Central memory CD8-positive, alpha-beta T cell (primary cell): ENCODE measurements around the gene GTF2IRD1.
"Not testable (repeated sequence)": the region's sequence is repeated elsewhere in the genome, so short reads cannot be mapped to it uniquely, and the experiment has no call there.

Experiments used
- ATAC-seq: fragments of 150-1000 bp; cut with Tn5 transposase; replicated peaks from 2 replicates; pipeline ENCODE4 v1.10.0; 2022; ENCODE audit warnings: mild to moderate bottlenecking, moderate FRiP score, moderate number of reproducible peaks; ENCODE audit not compliant: poor library complexity, severe bottlenecking; ENCODE audit errors: extremely low read depth
- DNase-seq, 2 donors: peaks; one replicate each; pipeline ENCODE4 v3.0.0; 2021; ENCODE audit warnings: low spot score in 2 of 2
- H3K27ac Mint-ChIP-seq: one replicate; pipeline ENCODE4 v1.8.0; 2022; ENCODE audit warnings: low read depth, mild to moderate bottlenecking, moderate library complexity, mixed read lengths
- H3K27me3 Mint-ChIP-seq: one replicate; pipeline ENCODE4 v1.8.0; 2022; ENCODE audit warnings: mixed read lengths
- H3K36me3 Mint-ChIP-seq: one replicate; pipeline ENCODE4 v1.8.0; 2022; ENCODE audit warnings: mild to moderate bottlenecking, moderate library complexity, mixed read lengths; ENCODE audit not compliant: insufficient read depth
- H3K4me1 Mint-ChIP-seq: one replicate; pipeline ENCODE4 v1.8.0; 2022; ENCODE audit warnings: mixed read lengths
- H3K4me3 Mint-ChIP-seq: one replicate; pipeline ENCODE4 v1.8.0; 2022; ENCODE audit warnings: mild to moderate bottlenecking, moderate library complexity, mixed read lengths
- H3K9me3 Mint-ChIP-seq: one replicate; pipeline ENCODE4 v1.8.0; 2022; ENCODE audit warnings: mixed read lengths

Gene GTF2IRD1

DNA sequence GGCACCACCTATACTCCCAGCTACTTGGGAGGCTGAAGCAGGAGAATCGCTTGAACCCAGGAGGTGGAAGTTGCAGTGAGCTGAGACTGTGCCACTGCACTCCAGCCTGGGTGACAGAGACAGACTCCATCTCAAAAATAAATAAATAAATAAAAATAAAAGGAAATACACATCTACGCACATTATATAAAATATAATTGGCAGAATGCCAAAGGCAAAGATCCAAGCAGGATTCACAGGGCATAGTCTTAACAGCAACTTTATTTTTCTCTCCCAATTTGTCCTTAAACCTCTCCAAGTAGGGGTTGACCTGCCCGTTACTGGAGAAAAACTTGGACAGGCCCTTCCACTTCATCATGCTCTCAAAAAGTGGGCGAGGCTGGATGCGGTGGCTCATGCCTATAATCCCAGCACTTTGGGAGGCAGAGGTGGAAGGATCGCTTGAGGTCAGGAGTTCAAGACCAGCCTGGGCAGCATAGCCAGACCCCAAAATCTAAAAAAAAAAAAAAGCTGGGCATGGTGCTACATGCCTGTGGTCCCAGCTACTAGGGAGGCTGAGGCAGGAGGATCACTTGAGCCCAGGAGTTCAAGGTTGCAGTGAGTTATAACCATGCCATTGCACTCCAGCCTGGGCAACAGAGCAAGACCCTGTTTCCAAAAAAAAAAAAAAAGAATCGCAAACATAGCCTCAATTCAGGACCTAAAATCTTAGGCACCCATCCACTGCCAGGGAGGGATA lies 38.9 kb upstream of the GTF2IRD1 start:
- not testable (repeated sequence) for H3K4me1 Mint-ChIP-seq, DNase-seq, H3K9me3 Mint-ChIP-seq, H3K4me3 Mint-ChIP-seq, H3K27ac Mint-ChIP-seq, H3K27me3 Mint-ChIP-seq, ATAC-seq, H3K36me3 Mint-ChIP-seq

DNA sequence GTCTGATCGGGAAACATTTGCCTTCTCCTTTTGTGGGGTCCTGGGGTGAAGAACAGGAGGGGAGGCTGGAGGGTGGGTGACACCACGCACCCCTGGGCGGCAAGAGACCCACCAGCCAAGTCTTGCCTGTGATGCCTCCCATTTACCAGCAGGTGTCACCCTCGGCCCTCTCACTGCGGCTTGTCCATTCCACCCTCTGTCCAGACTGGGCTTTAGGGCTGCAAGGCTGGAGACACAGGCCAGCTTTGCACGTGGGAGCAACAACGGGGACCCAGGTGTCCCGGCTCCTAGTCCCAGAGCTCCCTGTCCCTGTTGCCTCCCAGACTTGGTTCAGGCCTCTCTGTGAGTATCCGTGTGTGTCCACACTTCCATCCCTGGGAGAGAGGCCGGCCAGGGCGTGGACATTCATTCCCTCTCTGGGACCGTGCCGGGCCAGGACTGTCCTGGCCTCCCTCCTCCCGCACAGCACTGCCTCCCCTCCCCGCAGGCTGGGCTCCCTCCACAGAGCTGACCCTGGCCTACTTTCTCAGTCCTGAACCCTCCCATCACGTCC lies 36.2 kb upstream of the GTF2IRD1 start:
- Mint-ChIP-seq H3K27me3 (no peaks in the 10 kb centered on the region), H3K9me3 (no peaks in the 10 kb centered on the region), H3K4me3 (no peak overlapping the region), H3K36me3 (no peaks in the 10 kb centered on the region), H3K4me1 (peaks cover 5% of the 10 kb centered on the region), H3K27ac (no peak overlapping the region)
- peak in 1 of 2 donors; percentile 41 for DNase-seq
- ATAC-seq: no peak

GRCh38 chr7:74418076-74418475 lies 35.6 kb upstream of the GTF2IRD1 start:
- Mint-ChIP-seq H3K27ac (no peak overlapping the region), H3K27me3 (no peaks in the 10 kb centered on the region)

DNA sequence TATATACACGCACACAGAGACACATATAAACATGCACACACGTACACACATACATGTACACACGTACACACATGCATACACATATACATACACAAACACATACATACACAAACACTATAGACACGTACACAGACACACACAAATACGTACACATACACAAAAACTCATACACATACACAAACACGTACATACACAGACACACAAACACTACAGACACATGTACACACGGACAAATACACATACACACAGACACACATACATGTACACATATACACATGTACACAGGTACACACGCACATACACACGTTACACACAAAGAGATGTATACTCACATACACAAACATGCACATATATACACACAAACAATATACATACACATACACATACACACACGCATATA lies 35.2 kb upstream of the GTF2IRD1 start:
- Mint-ChIP-seq H3K36me3 (no peaks in the 10 kb centered on the region), H3K9me3 (no peaks in the 10 kb centered on the region), H3K4me3 (no peak overlapping the region), H3K27me3 (no peaks in the 10 kb centered on the region), H3K27ac (no peak overlapping the region), H3K4me1 (peaks cover 5% of the 10 kb centered on the region)
- ATAC-seq (no peak), DNase-seq (no peak)

More at GRCh38 chr7:74418076-74418475, 35.6 kb upstream of the GTF2IRD1 start:
- H3K4me3 Mint-ChIP-seq: no peak overlapping the region
- no peaks in the 10 kb centered on the region for H3K36me3 Mint-ChIP-seq
- no peak for DNase-seq
- peaks cover 5% of the 10 kb centered on the region for H3K4me1 Mint-ChIP-seq
- no peak for ATAC-seq
- H3K9me3 Mint-ChIP-seq: no peaks in the 10 kb centered on the region

GRCh38 chr7:74419232-74419631 lies 34.5 kb upstream of the GTF2IRD1 start:
- not testable (repeated sequence) for H3K27ac Mint-ChIP-seq

DNA sequence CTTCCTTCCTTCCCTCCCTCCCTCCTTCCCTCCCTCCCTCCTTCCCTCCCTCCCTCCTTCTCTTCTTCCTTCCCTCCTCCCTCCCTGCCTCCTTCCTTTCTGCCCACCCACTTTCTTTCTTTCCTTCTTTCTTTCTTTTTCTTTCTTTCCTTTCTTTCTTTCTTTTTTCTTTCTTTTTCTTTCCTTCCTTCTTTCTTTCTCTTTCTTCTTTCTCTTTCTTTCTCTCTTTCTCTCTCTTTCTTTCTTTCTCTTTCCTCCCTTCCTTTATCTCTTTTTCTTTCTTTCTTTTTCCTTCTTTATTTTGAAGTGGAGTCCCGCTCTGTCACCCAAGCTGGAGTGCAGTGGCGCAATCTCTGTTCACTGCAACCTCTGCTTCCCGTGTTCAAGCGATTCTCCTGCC lies 33.7 kb upstream of the GTF2IRD1 start:
- no peak overlapping the region for H3K27ac Mint-ChIP-seq
- peaks cover 5% of the 10 kb centered on the region for H3K4me1 Mint-ChIP-seq
- DNase-seq (no peak), ATAC-seq (no peak)
- no peaks in the 10 kb centered on the region for H3K36me3 Mint-ChIP-seq
- no peak overlapping the region for H3K4me3 Mint-ChIP-seq
- H3K9me3 Mint-ChIP-seq: no peaks in the 10 kb centered on the region
- no peaks in the 10 kb centered on the region for H3K27me3 Mint-ChIP-seq

More at GRCh38 chr7:74419232-74419631, 34.5 kb upstream of the GTF2IRD1 start:
- not testable (repeated sequence) for DNase-seq, H3K4me3 Mint-ChIP-seq, H3K36me3 Mint-ChIP-seq, H3K4me1 Mint-ChIP-seq, ATAC-seq, H3K27me3 Mint-ChIP-seq, H3K9me3 Mint-ChIP-seq

- Mint-ChIP-seq H3K4me1 (peaks cover 5% of the 10 kb centered on the region), H3K27me3 (no peaks in the 10 kb centered on the region), H3K4me3 (no peak overlapping the region), H3K36me3 (no peaks in the 10 kb centered on the region), H3K27ac (no peak overlapping the region), H3K9me3 (no peaks in the 10 kb centered on the region)
- ATAC-seq: no peak
- no peak for DNase-seq
These were observed 29.3 kb upstream of the GTF2IRD1 start for GRCh38 chr7:74424291-74424880.

- no peak overlapping the region for H3K27ac Mint-ChIP-seq
- DNase-seq: no peak
- H3K27me3 Mint-ChIP-seq: no peaks in the 10 kb centered on the region
- no peaks in the 10 kb centered on the region for H3K36me3 Mint-ChIP-seq
- no peak overlapping the region for H3K4me3 Mint-ChIP-seq
- no peaks in the 10 kb centered on the region for H3K4me1 Mint-ChIP-seq
- H3K9me3 Mint-ChIP-seq: no peaks in the 10 kb centered on the region
- ATAC-seq: no peak
These were observed 25.7 kb upstream of the GTF2IRD1 start for GRCh38 chr7:74428023-74428422.

GRCh38 chr7:74429153-74429747 lies 24.5 kb upstream of the GTF2IRD1 start:
- Mint-ChIP-seq H3K27ac (no peak overlapping the region), H3K36me3 (no peaks in the 10 kb centered on the region), H3K4me3 (no peak overlapping the region), H3K4me1 (no peaks in the 10 kb centered on the region), H3K27me3 (no peaks in the 10 kb centered on the region), H3K9me3 (no peaks in the 10 kb centered on the region)
- ATAC-seq (no peak), DNase-seq (no peak)

GRCh38 chr7:74430409-74430808 lies 23.3 kb upstream of the GTF2IRD1 start:
- H3K4me1 Mint-ChIP-seq, H3K27me3 Mint-ChIP-seq, H3K36me3 Mint-ChIP-seq, H3K27ac Mint-ChIP-seq, H3K9me3 Mint-ChIP-seq, H3K4me3 Mint-ChIP-seq, ATAC-seq, DNase-seq: not testable (repeated sequence)

DNA sequence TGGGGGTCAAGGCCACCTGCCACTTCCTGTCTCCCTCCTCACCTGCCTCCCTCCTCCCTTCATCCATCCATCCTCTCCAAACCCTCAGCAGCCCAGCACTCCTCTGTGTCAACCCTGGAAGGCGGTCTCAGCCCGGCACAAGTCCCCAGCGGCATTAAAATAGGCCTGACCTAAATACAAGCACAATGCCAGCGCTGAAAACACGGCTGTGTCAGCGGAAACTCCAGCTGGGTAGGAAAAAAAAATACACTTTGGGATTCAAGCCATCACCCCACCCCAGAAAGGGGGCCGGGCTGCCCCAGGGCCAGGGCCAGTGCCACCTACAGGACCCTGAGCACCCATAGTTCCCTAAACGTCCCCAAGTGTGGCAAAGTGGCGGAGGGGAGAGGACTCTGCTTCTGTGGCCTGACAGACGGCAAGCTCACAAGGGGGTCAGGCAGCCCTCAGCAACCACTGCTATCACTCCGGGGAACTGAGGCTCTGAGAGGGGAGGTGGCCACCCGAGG lies 22.7 kb upstream of the GTF2IRD1 start:
- no peak overlapping the region for H3K4me3 Mint-ChIP-seq
- no peaks in the 10 kb centered on the region for H3K27me3 Mint-ChIP-seq
- no peaks in the 10 kb centered on the region for H3K36me3 Mint-ChIP-seq
- no peak for ATAC-seq
- H3K4me1 Mint-ChIP-seq: no peaks in the 10 kb centered on the region
- no peak for DNase-seq
- H3K27ac Mint-ChIP-seq: no peak overlapping the region
- H3K9me3 Mint-ChIP-seq: no peaks in the 10 kb centered on the region

DNA sequence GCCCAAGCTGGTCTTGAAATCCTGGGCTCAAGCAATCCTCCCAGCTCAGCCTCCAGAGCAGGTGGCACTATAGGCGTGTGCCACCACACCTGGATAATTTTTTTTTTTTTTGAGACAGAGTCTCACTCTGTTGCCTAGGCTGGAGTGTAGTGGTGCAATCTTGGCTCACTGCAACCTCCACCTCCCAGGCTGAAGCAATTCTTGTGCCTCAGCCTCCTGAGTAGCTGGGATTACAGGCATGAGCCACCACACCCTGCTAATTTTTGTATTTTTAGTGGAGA lies 16.5 kb upstream of the GTF2IRD1 start:
- not testable (repeated sequence) for DNase-seq

DNA sequence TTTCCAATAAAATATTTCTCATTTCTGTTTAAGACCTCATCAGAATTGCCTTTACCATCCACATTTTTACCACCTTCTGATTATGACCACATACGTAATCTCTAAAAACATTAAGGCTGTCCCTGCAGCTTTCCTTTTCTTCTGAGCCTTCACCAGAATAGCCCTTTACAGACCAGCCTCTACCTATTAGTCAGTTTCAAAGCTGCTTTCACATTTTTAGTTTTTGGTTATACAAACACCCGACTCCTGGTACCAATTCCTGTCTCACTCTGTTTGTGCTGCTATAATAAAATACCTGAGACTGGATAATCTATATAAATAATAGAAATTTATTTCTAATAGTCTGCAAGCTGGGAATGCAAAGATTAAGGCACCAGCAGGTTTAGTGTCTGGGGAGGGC lies 15.4 kb upstream of the GTF2IRD1 start:
- Mint-ChIP-seq H3K9me3 (no peaks in the 10 kb centered on the region), H3K4me3 (no peak overlapping the region), H3K27ac (no peak overlapping the region), H3K4me1 (no peaks in the 10 kb centered on the region), H3K36me3 (peaks cover 2% of the 10 kb centered on the region), H3K27me3 (peaks cover 28% of the 10 kb centered on the region)
- ATAC-seq (no peak), DNase-seq (no peak)

More for the DNA sequence above, 16.5 kb upstream of the GTF2IRD1 start:
- ATAC-seq, H3K36me3 Mint-ChIP-seq, H3K9me3 Mint-ChIP-seq, H3K4me3 Mint-ChIP-seq, H3K4me1 Mint-ChIP-seq, H3K27ac Mint-ChIP-seq: not testable (repeated sequence)
- H3K27me3 Mint-ChIP-seq: peaks cover 28% of the 10 kb centered on the region
